NK-92 (cell line): ENCODE data around the gene SCTR.

Source experiments
- DNase-seq: peaks from one replicate; lab custom pipeline; 2025; ENCODE audit not compliant: unreplicated experiment; lab: John Stamatoyannopoulos, UW

The SCTR gene

GRCh38 chr2:119488245-119489214 is 35.8 kb downstream of the SCTR start:
- DNase-seq, result no peak

GRCh38 chr2:119487434-119488244 is 36.6 kb downstream of the SCTR start:
- no peak for DNase-seq

GRCh38 chr2:119486886-119487285 is 37.4 kb downstream of the SCTR start:
- no peak for DNase-seq

- no peak for DNase-seq
Observed at GRCh38 chr2:119486196-119486827, 38.0 kb downstream of the SCTR start.

GRCh38 chr2:119485336-119486110 is 38.8 kb downstream of the SCTR start:
- no peak for DNase-seq

- DNase-seq, result no peak
Observed at GRCh38 chr2:119484834-119485233, 39.4 kb downstream of the SCTR start.

GRCh38 chr2:119483896-119484718 is 40.2 kb downstream of the SCTR start:
- no peak for DNase-seq

- DNase-seq, result no peak
Observed at GRCh38 chr2:119483395-119483753, 40.9 kb downstream of the SCTR start.

GRCh38 chr2:119482481-119483394 is 41.5 kb downstream of the SCTR start:
- no peak for DNase-seq

GRCh38 chr2:119481501-119482455 is 42.5 kb downstream of the SCTR start:
- no peak for DNase-seq

- no peak for DNase-seq
Observed at GRCh38 chr2:119480718-119481142, 43.6 kb downstream of the SCTR start.

- DNase-seq, result no peak
Observed at GRCh38 chr2:119480184-119480583, 44.1 kb downstream of the SCTR start.

GRCh38 chr2:119478978-119479295 is 45.3 kb downstream of the SCTR start:
- no peak for DNase-seq

- no peak for DNase-seq
Observed at GRCh38 chr2:119478188-119478977, 45.9 kb downstream of the SCTR start.

GRCh38 chr2:119477113-119477505 is 47.2 kb downstream of the SCTR start:
- DNase-seq, result no peak

GRCh38 chr2:119476301-119477112 is 47.8 kb downstream of the SCTR start:
- no peak for DNase-seq
